B cell (primary cell): Measurements from ENCODE around the gene PCDHGA10. TPM values are rescaled to one million over a fixed set of nuclear protein-coding genes. Genes with fewer than 3 reads are reported as not detected.
A peak's percentile ranks its signal among the peaks of the same experiment; 100 is the strongest.
"Not testable (repeated sequence)": the region's sequence is repeated elsewhere in the genome, so short reads cannot be mapped to it uniquely, and the experiment has no call there.

ENCODE experiments used
- ATAC-seq: fragments of 200-7000 bp; cut with Tn5 transposase; one replicate; pipeline ENCODE4 v1.10.0; 2021; ENCODE audit warnings: low read depth, mild to moderate bottlenecking, moderate number of reproducible peaks, moderate library complexity
- CTCF ChIA-PET: fragments of 350-600 bp; sonication (Branson Sonifier 250); formaldehyde crosslinking; loops from one replicate; lab custom pipeline; 2021; ENCODE audit warnings: antibody characterized with exemption, inconsistent platforms; lab: Charles Lee
- POLR2A ChIA-PET: fragments of 350-600 bp; sonication (Branson Sonifier 250); formaldehyde crosslinking; loops from one replicate; lab custom pipeline; 2021; ENCODE audit warnings: antibody characterized with exemption; lab: Charles Lee
- DNase-seq: peaks from one replicate; pipeline ENCODE4 v3.0.0; 2013
- H2AFZ ChIP-seq: 2 replicates; pipeline ENCODE4 v1.6.1; 2012; ENCODE audit warnings: mild to moderate bottlenecking, low read depth, low read length; ENCODE audit not compliant: insufficient read depth, poor library complexity, severe bottlenecking
- H3K27ac ChIP-seq, 2 donors: 1 replicate in 1 of 2; 2 replicates in 1 of 2; pipeline ENCODE4 v1.5.1; 2012 to 2013; ENCODE audit warnings: low read length in 2 of 2, mild to moderate bottlenecking in 2 of 2, moderate library complexity in 1 of 2
- H3K27me3 ChIP-seq, 4 experiments: fragments of 200-600 bp in 1 of 4; sonication (generic) in 1 of 4; replicated peaks in 1 of 4; 1 replicate in 2 of 4; 2 replicates in 2 of 4; pipeline versions ENCODE4 v1.6.1 to v1.7.0; 2013 to 2016; ENCODE audit warnings: low read length in 3 of 4, mild to moderate bottlenecking in 2 of 4, mixed read lengths in 1 of 4, moderate library complexity in 1 of 4; ENCODE audit not compliant: insufficient read depth in 4 of 4, control insufficient read depth in 3 of 4; ENCODE audit errors: control extremely low read depth in 1 of 4
- H3K36me3 ChIP-seq, 2 experiments: replicated peaks in 1 of 2; 1 replicate in 1 of 2; 2 replicates in 1 of 2; pipeline versions ENCODE4 v1.6.1 to v1.7.1; 2013; ENCODE audit warnings: low read length in 1 of 2; ENCODE audit not compliant: insufficient read depth in 2 of 2, control insufficient read depth in 1 of 2; ENCODE audit errors: control extremely low read depth in 1 of 2, extremely low read depth in 1 of 2
- H3K4me1 ChIP-seq, 2 donors: fragments of 200-600 bp in 1 of 2; sonication (generic) in 1 of 2; 1 replicate in 1 of 2; 2 replicates in 1 of 2; pipeline versions ENCODE4 v1.5.1 to v1.6.1; 2013 to 2017; ENCODE audit warnings: low read length in 2 of 2; ENCODE audit not compliant: control insufficient read depth in 2 of 2, insufficient read depth in 2 of 2
- H3K4me2 ChIP-seq: replicated peaks from 2 replicates; pipeline ENCODE3; 2012; ENCODE audit warnings: mild to moderate bottlenecking, low read depth, low read length; ENCODE audit not compliant: poor library complexity, severe bottlenecking
- H3K4me3 ChIP-seq, 5 experiments: fragments of 200-600 bp in 1 of 5; sonication (generic) in 1 of 5; 1 replicate in 3 of 5; 2 replicates in 2 of 5; pipeline versions ENCODE4 v1.5.1 to v1.7.0; 2011 to 2016; ENCODE audit warnings: low read length in 4 of 5, mild to moderate bottlenecking in 4 of 5, low read depth in 2 of 5, control low read depth in 1 of 5, moderate library complexity in 1 of 5; ENCODE audit not compliant: insufficient read depth in 1 of 5; ENCODE audit errors: control extremely low read depth in 1 of 5, extremely low read depth in 1 of 5
- H3K79me2 ChIP-seq: fragments of 200-600 bp; sonication (generic); one replicate; pipeline ENCODE4 v1.6.0; 2016; ENCODE audit warnings: low read length; ENCODE audit not compliant: control insufficient read depth, insufficient read depth
- H3K9ac ChIP-seq: fragments of 200-600 bp; sonication (generic); 2 replicates; pipeline ENCODE4 v1.6.1; 2017; ENCODE audit warnings: mild to moderate bottlenecking, low read length, moderate library complexity
- H3K9me3 ChIP-seq, 3 donors: one replicate each; pipeline versions ENCODE4 v1.6.1 to v1.7.1; 2013; ENCODE audit warnings: low read length in 2 of 3; ENCODE audit not compliant: control insufficient read depth in 2 of 3, insufficient read depth in 1 of 3; ENCODE audit errors: control extremely low read depth in 1 of 3
- H4K20me1 ChIP-seq: 2 replicates; pipeline ENCODE4 v1.6.0; 2012; ENCODE audit warnings: mild to moderate bottlenecking, low read length; ENCODE audit not compliant: insufficient read depth, control insufficient read depth, poor library complexity, severe bottlenecking
- H3K27ac Mint-ChIP-seq: one replicate; pipeline ENCODE4 v1.8.0; 2021; ENCODE audit warnings: mixed read lengths
- H3K27me3 Mint-ChIP-seq: one replicate; pipeline ENCODE4 v1.8.0; 2021; ENCODE audit warnings: mixed read lengths
- H3K4me1 Mint-ChIP-seq: one replicate; pipeline ENCODE4 v1.8.0; 2021; ENCODE audit warnings: mixed read lengths
- H3K4me3 Mint-ChIP-seq: one replicate; pipeline ENCODE4 v1.8.0; 2021; ENCODE audit warnings: mixed read lengths
- H3K9me3 Mint-ChIP-seq: one replicate; pipeline ENCODE4 v1.8.0; 2022; ENCODE audit warnings: mixed read lengths; ENCODE audit not compliant: insufficient read depth
- EZH2 ChIP-seq: IDR thresholded peaks from 2 replicates; pipeline ENCODE4 v1.6.1; 2012; ENCODE audit warnings: borderline replicate concordance, low read depth, mild to moderate bottlenecking, moderate library complexity, low read length; ENCODE audit not compliant: insufficient read depth, poor library complexity, severe bottlenecking
- WGBS: methylation state at CpG from one replicate; pipeline ENCODE4 v1.1.5; 2013; ENCODE audit warnings: missing lambda C conversion rate; ENCODE audit not compliant: insufficient coverage; 5-methylcytosine and 5-hydroxymethylcytosine counted together
- intact Hi-C: fragments of 100-400 bp; cut with micrococcal nuclease; formaldehyde crosslinking; loops from one replicate; pipeline ENCODE4 v1.10.0; 2022
- polyA plus RNA-seq: library from polyadenylated mRNA; depleted of rRNA; stranded (reverse); fragments of >200 nt; gene quantifications from 2 replicates; pipeline ENCODE4 v1.2.3, GENCODE V29; 2012
- total RNA-seq, 2 donors: library from RNA; stranded (reverse); fragments of 120-200 nt in 1 of 2; gene quantifications; 1 replicate in 1 of 2; 2 replicates in 1 of 2; pipeline versions ENCODE4 v1.2.3 to v1.2.4, GENCODE V29; 2013 to 2022
- TF ChIP-seq, protein P1 (sequence below): fragments of 200-600 bp; IDR thresholded peaks from one replicate; pipeline ENCODE4 v1.8.0; 2022; ENCODE audit warnings: antibody characterized with exemption, mild to moderate bottlenecking

Gene PCDHGA10
- total and polyA plus RNA-seq, 2 donors (not counting 1 experiment from before 2014, with no cell fraction given) = 0.10 to 1.9 TPM

DNA sequence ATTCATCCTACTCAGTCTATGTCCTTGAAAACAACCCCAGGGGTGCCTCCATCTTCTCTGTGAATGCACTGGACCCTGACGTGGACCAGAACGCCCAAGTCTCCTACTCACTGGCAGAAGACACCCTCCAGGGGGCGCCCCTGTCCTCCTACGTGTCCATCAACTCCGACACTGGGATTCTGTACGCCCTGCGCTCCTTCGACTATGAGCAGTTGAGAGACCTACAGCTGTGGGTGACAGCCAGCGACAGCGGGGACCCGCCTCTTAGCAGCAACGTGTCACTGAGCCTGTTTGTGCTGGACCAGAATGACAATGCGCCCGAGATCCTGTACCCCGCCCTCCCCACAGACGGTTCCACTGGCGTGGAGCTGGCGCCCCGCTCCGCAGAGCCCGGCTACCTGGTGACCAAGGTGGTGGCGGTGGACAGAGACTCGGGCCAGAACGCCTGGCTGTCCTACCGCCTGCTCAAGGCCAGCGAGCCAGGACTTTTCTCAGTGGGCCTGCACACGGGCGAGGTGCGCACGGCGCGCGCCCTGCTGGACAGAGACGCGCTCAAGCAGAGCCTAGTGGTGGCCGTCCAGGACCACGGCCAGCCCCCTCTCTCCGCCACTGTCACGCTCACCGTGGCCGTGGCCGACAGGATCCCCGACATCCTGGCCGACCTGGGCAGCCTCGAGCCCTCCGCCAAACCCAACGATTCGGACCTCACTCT lies 37.2 kb upstream of the PCDHGA10 start:
- intact Hi-C loops, H3K4me1 ChIP-seq, H3K36me3 ChIP-seq, H2AFZ ChIP-seq, H3K79me2 ChIP-seq, H3K4me3 ChIP-seq, H3K4me2 ChIP-seq, H4K20me1 ChIP-seq, H3K27ac Mint-ChIP-seq, H3K4me3 Mint-ChIP-seq, H3K4me1 Mint-ChIP-seq, H3K27ac ChIP-seq, ATAC-seq, H3K9ac ChIP-seq, POLR2A ChIA-PET, DNase-seq: not testable (repeated sequence)
- H3K27me3 ChIP-seq = peaks cover 0 to 55% (median 30%) of the 10 kb centered on the region in 4 experiments
- CTCF ChIA-PET = interaction anchor here (1.4 to 2.0 kb wide), 2 partner anchors 32 to 188 kb away, joined by 4 to 5 read pairs; partner anchors contain the start of gene PCDHGB6
- Mint-ChIP-seq H3K27me3 (peaks cover 44% of the 10 kb centered on the region), H3K9me3 (peaks cover 12% of the 10 kb centered on the region)
- peaks cover 0 to 58% (median 46%) of the 10 kb centered on the region in 3 donors for H3K9me3 ChIP-seq
- WGBS = 56% methylated on average over 33 of the region's 48 CpGs

DNA sequence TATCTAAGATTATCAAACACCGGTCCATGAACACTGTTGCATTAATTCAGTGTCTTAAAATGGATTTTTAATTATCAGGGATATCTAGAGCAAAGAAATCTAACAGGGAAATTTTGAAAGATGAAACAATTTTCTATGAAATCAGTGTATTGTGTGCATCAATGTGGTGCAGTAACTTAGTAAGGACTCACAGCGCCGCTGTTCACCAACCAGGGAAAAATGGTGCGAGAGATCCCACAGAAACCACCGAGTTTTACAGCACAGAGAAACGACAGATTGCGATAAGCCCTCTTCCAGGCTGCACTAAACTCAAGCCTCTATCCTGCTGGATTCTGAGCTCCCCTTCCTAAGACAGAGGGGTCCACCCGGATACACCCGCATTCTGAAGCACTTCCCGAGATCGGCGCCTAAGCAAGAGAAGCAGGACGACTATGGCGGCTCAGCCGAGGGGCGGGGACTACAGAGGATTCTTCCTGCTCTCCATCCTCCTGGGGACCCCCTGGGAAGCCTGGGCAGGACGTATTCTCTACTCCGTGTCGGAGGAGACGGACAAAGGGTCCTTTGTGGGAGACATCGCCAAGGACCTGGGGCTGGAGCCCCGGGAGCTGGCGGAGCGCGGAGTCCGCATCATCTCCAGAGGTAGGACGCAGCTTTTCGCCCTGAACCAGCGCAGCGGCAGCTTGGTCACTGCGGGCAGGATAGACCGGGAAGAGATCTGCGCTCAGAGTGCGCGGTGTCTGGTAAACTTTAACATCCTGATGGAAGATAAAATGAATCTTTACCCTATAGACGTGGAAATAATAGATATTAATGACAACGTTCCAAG lies 30.1 kb upstream of the PCDHGA10 start, which contains the start of gene PCDHGA7:
Gene PCDHGA7 (plus strand): TSS at position 274 of the 826 bp plus-strand sequence. CDS start 158 bp downstream, at position 432.
- ATAC-seq = no peak
- Mint-ChIP-seq H3K27me3 (peaks cover 58% of the 10 kb centered on the region), H3K4me1 (peaks cover 3% of the 10 kb centered on the region), H3K4me3 (peak within 1 kb of the TSS; percentile 81), H3K27ac (no peak within 1 kb of the TSS), H3K9me3 (peaks cover 7% of the 10 kb centered on the region)
- intact Hi-C loops = no loop called here
- H3K9ac ChIP-seq = no peak within 1 kb of the TSS
- TF ChIP-seq EZH2 = no peak
- TF ChIP-seq, protein P1, sequence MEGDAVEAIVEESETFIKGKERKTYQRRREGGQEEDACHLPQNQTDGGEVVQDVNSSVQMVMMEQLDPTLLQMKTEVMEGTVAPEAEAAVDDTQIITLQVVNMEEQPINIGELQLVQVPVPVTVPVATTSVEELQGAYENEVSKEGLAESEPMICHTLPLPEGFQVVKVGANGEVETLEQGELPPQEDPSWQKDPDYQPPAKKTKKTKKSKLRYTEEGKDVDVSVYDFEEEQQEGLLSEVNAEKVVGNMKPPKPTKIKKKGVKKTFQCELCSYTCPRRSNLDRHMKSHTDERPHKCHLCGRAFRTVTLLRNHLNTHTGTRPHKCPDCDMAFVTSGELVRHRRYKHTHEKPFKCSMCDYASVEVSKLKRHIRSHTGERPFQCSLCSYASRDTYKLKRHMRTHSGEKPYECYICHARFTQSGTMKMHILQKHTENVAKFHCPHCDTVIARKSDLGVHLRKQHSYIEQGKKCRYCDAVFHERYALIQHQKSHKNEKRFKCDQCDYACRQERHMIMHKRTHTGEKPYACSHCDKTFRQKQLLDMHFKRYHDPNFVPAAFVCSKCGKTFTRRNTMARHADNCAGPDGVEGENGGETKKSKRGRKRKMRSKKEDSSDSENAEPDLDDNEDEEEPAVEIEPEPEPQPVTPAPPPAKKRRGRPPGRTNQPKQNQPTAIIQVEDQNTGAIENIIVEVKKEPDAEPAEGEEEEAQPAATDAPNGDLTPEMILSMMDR = no peak
- no peak within 1 kb of the TSS for H3K27ac ChIP-seq
- no peaks in the 10 kb centered on the region for H4K20me1 ChIP-seq
- no peaks in the 10 kb centered on the region for H3K4me1 ChIP-seq
- no peak within 1 kb of the TSS for H2AFZ ChIP-seq
- H3K4me3 ChIP-seq = peak within 1 kb of the TSS in 3 of 5 experiments; percentile 1 to 36 (median 24)
- no peaks in the 10 kb centered on the region for H3K36me3 ChIP-seq
- peaks cover 0 to 43% (median 28%) of the 10 kb centered on the region in 4 experiments for H3K27me3 ChIP-seq
- no peak for DNase-seq
- H3K4me2 ChIP-seq = peak within 1 kb of the TSS; percentile 25
- peaks cover 5 to 37% (median 25%) of the 10 kb centered on the region in 3 donors for H3K9me3 ChIP-seq
- WGBS = 22% methylated on average over 29 of the region's 37 CpGs
- H3K79me2 ChIP-seq = no peaks in the 10 kb centered on the region
- CTCF ChIA-PET = no interaction called here
- POLR2A ChIA-PET = no interaction called here
